Natural killer cell (primary cell): ENCODE data around the gene PHF14. TPM values are rescaled to one million over a fixed set of nuclear protein-coding genes. Genes with fewer than 3 reads are reported as not detected.

Source experiments
- ATAC-seq, 3 donors: fragments of 150-1000 bp in 2 of 3; fragments of 200-7000 bp in 1 of 3; cut with Tn5 transposase; 1 replicate in 1 of 3; 2 replicates in 2 of 3; pipeline ENCODE4 v1.10.0; 2021; ENCODE audit warnings: mild to moderate bottlenecking in 2 of 3, moderate library complexity in 2 of 3
- DNase-seq, 2 donors: peaks; one replicate each; pipeline versions ENCODE4 v3.0.0 to v3.0.0-alpha.2; 2013 to 2021; ENCODE audit warnings: mixed read lengths in 1 of 2
- H3K27ac ChIP-seq: one replicate; pipeline ENCODE4 v1.5.1; 2013; ENCODE audit warnings: mild to moderate bottlenecking, low read length
- H3K27me3 ChIP-seq: one replicate; pipeline ENCODE4 v1.6.1; 2013; ENCODE audit warnings: low read length; ENCODE audit not compliant: control insufficient read depth, insufficient read depth
- H3K36me3 ChIP-seq: one replicate; pipeline ENCODE4 v1.6.1; 2013; ENCODE audit warnings: low read length; ENCODE audit not compliant: control insufficient read depth, insufficient read depth
- H3K4me1 ChIP-seq: one replicate; pipeline ENCODE4 v1.6.1; 2013; ENCODE audit warnings: low read length; ENCODE audit not compliant: control insufficient read depth, insufficient read depth
- H3K4me3 ChIP-seq: one replicate; pipeline ENCODE4 v1.5.1; 2013; ENCODE audit warnings: low read length
- H3K9me3 ChIP-seq: one replicate; pipeline ENCODE4 v1.6.1; 2013; ENCODE audit warnings: low read length; ENCODE audit not compliant: control insufficient read depth, insufficient read depth
- H3K27ac Mint-ChIP-seq, 2 donors: one replicate each; pipeline ENCODE4 v1.8.0; 2022; ENCODE audit warnings: mild to moderate bottlenecking in 2 of 2, mixed read lengths in 2 of 2, moderate library complexity in 1 of 2
- H3K27me3 Mint-ChIP-seq, 2 donors: one replicate each; pipeline ENCODE4 v1.8.0; 2022; ENCODE audit warnings: low read depth in 2 of 2, mixed read lengths in 2 of 2
- H3K36me3 Mint-ChIP-seq: one replicate; pipeline ENCODE4 v1.8.0; 2022; ENCODE audit warnings: mixed read lengths
- H3K4me1 Mint-ChIP-seq, 2 donors: one replicate each; pipeline ENCODE4 v1.8.0; 2022; ENCODE audit warnings: mixed read lengths in 2 of 2
- H3K4me3 Mint-ChIP-seq: one replicate; pipeline ENCODE4 v1.8.0; 2022; ENCODE audit warnings: mild to moderate bottlenecking, moderate library complexity, mixed read lengths
- H3K9me3 Mint-ChIP-seq, 2 donors: one replicate each; pipeline ENCODE4 v1.8.0; 2022; ENCODE audit warnings: mixed read lengths in 2 of 2
- WGBS: methylation state at CpG from one replicate; pipeline ENCODE4 v1.1.7; 2013; ENCODE audit warnings: missing lambda C conversion rate; ENCODE audit not compliant: insufficient coverage; 5-methylcytosine and 5-hydroxymethylcytosine counted together
- intact Hi-C: fragments of 100-400 bp; cut with micrococcal nuclease; formaldehyde crosslinking; loops from one replicate; pipeline ENCODE4 v1.14.2; 2022
- total RNA-seq, 4 donors: library from RNA; stranded (reverse); fragments of 120-200 nt in 1 of 4; gene quantifications; one replicate each; pipeline versions ENCODE4 v1.2.3 to v1.2.4, GENCODE V29; 2013 to 2022
- TF ChIP-seq, protein P1 (sequence below): fragments of 200-600 bp; IDR thresholded peaks from one replicate; pipeline ENCODE4 v1.8.0; 2022; ENCODE audit warnings: antibody characterized with exemption

The PHF14 gene
- total RNA-seq, 3 donors from 2014 or later (not counting 1 experiment from before 2014, with no cell fraction given): 23.6 to 30.8 (median 27.7) TPM

DNA sequence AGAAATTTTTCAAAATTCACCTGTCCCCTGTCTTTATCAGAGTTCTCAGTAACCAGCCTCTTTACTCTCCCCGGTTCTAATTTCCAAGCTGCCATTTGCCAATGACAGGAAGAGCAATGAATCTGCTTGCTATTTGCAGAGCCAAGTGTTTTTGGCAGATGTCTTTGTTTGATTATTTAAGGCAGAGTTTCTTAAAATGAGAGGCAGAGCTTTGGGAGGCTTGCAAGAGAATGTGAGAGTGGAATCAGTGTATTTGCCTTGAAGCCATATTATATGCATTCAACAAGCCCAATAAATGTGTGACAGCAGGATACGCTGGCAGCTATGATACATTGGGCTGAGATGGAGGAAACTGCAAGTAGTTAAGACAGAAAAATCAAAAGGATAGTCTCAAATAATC, 196.5 kb downstream of the PHF14 start:
- WGBS: 93% methylated on average over 1 of the region's 2 CpGs
- no peak for DNase-seq
- no peaks in the 10 kb centered on the region for H3K27me3 ChIP-seq
- intact Hi-C loops: no loop called here
- no peak overlapping the region for H3K27ac ChIP-seq
- Mint-ChIP-seq H3K36me3 (no peaks in the 10 kb centered on the region), H3K4me3 (no peak overlapping the region), H3K4me1 (no peaks in the 10 kb centered on the region), H3K27ac (no peak overlapping the region), H3K9me3 (no peaks in the 10 kb centered on the region), H3K27me3 (no peaks in the 10 kb centered on the region)
- TF ChIP-seq, protein P1, sequence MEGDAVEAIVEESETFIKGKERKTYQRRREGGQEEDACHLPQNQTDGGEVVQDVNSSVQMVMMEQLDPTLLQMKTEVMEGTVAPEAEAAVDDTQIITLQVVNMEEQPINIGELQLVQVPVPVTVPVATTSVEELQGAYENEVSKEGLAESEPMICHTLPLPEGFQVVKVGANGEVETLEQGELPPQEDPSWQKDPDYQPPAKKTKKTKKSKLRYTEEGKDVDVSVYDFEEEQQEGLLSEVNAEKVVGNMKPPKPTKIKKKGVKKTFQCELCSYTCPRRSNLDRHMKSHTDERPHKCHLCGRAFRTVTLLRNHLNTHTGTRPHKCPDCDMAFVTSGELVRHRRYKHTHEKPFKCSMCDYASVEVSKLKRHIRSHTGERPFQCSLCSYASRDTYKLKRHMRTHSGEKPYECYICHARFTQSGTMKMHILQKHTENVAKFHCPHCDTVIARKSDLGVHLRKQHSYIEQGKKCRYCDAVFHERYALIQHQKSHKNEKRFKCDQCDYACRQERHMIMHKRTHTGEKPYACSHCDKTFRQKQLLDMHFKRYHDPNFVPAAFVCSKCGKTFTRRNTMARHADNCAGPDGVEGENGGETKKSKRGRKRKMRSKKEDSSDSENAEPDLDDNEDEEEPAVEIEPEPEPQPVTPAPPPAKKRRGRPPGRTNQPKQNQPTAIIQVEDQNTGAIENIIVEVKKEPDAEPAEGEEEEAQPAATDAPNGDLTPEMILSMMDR: no peak
- no peaks in the 10 kb centered on the region for H3K9me3 ChIP-seq
- no peak for ATAC-seq
- no peaks in the 10 kb centered on the region for H3K36me3 ChIP-seq
- no peak overlapping the region for H3K4me3 ChIP-seq
- H3K4me1 ChIP-seq: no peaks in the 10 kb centered on the region

DNA sequence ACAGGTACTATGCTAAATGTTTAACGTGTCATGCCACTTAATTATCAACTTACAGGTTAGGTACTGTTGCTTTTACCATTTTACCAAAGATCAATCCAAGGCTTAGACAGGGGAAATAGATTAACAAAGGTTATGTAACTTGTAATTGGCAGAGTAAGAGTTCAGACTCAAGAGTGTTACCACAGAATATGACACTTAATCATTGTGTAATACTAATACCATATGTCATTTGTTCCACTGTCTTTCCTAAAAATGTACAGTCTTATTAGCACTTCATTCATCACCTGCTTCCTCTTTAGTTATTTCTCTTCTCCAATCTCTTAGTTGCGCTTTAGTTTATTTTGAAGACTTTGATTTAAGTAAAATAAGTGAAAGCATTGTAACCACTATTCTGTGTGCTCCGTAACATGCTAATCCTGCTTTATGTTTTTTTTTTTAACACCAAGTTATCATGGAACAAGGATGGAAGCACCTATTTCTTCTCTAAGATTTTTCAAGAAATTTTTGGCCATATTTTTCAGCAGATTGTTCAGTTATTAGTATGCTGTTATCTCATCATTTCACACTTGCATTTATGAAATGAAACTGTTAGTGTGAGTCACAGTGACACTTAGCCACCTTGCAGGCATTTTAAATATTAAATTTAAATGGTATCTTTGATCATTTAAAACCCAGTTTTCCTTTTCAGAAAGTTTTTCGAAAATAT, 197.3 kb downstream of the PHF14 start:
- intact Hi-C loops: no loop called here
- no CpG with 5 or more reads among the region's 4 CpGs for WGBS
- H3K27ac Mint-ChIP-seq: no peak overlapping the region

DNA sequence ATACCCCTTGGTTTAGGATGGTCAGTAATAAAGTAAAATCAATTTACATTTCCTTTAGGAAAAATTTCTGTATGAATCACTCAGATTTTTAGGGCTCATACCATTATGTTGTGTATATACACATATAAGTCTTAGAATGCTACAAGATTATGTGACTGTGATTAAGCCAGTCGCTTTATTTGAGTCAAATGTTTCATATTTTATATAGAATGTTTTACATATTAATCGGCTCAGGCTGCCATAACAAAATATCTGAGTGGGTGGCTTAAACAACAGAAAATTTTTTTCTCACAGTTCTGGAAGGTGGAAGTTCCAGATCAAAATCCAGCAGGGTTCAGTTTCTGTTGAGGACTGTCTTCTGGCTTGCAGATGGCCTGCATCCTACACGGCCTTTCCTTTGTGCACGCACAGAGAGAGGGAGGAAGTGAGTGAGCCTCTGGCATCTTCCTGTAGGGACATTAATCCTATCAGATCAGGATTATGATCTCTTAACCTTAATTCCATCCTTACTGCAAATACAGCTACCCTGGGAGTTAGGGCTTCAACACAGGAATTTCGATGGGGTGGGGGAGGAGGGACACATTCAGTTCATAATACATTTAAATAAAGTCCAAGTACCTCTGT, 198.0 kb downstream of the PHF14 start:
- no peaks in the 10 kb centered on the region for H3K36me3 ChIP-seq
- 88% methylated on average over 2 of the region's 5 CpGs for WGBS
- intact Hi-C loops: no loop called here
- Mint-ChIP-seq H3K4me3 (no peak overlapping the region), H3K9me3 (no peaks in the 10 kb centered on the region), H3K36me3 (no peaks in the 10 kb centered on the region), H3K4me1 (no peaks in the 10 kb centered on the region), H3K27me3 (no peaks in the 10 kb centered on the region), H3K27ac (no peak overlapping the region)
- ATAC-seq: no peak
- TF ChIP-seq, protein P1: no peak
- no peak for DNase-seq
- H3K27me3 ChIP-seq: no peaks in the 10 kb centered on the region
- no peak overlapping the region for H3K27ac ChIP-seq
- no peak overlapping the region for H3K4me3 ChIP-seq
- no peaks in the 10 kb centered on the region for H3K9me3 ChIP-seq
- no peaks in the 10 kb centered on the region for H3K4me1 ChIP-seq

More for the DNA sequence above, 197.3 kb downstream of the PHF14 start:
- Histone ChIP-seq H3K4me3 (no peak overlapping the region), H3K4me1 (no peaks in the 10 kb centered on the region), H3K27ac (no peak overlapping the region), H3K36me3 (no peaks in the 10 kb centered on the region), H3K9me3 (no peaks in the 10 kb centered on the region), H3K27me3 (no peaks in the 10 kb centered on the region)
- Mint-ChIP-seq H3K4me1 (no peaks in the 10 kb centered on the region), H3K27me3 (no peaks in the 10 kb centered on the region), H3K4me3 (no peak overlapping the region), H3K9me3 (no peaks in the 10 kb centered on the region), H3K36me3 (no peaks in the 10 kb centered on the region)
- TF ChIP-seq, protein P1: no peak
- DNase-seq (no peak), ATAC-seq (no peak)
